GM23248 (cell line): ENCODE data around the gene ZFAND6.

ENCODE experiments used
- EZH2 ChIP-seq: fragments of 200-600 bp; sonication (generic); IDR thresholded peaks from 2 replicates; pipeline ENCODE4 v1.6.1; 2018; ENCODE audit warnings: antibody characterized with exemption, mild to moderate bottlenecking; ENCODE audit not compliant: insufficient read depth, poor library complexity, severe bottlenecking
- EZH2phosphoT487 ChIP-seq: fragments of 200-600 bp; sonication (generic); IDR thresholded peaks from 2 replicates; pipeline ENCODE4 v1.6.1; 2018; ENCODE audit warnings: antibody characterized with exemption, moderate library complexity, mild to moderate bottlenecking, low read depth; ENCODE audit not compliant: insufficient read depth

DNA sequence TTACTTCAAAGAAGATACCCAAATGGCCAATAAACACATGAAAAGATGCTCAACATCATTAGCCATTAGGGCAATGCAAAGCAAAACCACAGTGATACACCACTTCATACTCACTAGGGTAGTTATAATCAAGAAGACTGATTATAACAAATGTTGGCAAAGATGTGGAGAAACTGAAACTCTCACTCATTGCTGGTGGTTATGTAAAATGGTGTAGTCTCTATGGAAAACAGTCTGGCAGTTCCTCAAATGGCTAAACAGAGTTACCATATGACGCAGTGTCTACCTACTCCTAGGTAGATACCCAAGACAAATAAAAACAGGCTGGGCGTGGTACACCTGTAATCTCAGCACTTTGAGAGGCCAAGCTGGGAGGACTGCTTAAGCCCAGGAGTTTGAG lies 3.5 kb upstream of the ZFAND6 start:
- TF ChIP-seq EZH2phosphoT487, result no peak
- TF ChIP-seq EZH2, result no peak
